ENCODE results near the gene CACNA2D4.

DNA sequence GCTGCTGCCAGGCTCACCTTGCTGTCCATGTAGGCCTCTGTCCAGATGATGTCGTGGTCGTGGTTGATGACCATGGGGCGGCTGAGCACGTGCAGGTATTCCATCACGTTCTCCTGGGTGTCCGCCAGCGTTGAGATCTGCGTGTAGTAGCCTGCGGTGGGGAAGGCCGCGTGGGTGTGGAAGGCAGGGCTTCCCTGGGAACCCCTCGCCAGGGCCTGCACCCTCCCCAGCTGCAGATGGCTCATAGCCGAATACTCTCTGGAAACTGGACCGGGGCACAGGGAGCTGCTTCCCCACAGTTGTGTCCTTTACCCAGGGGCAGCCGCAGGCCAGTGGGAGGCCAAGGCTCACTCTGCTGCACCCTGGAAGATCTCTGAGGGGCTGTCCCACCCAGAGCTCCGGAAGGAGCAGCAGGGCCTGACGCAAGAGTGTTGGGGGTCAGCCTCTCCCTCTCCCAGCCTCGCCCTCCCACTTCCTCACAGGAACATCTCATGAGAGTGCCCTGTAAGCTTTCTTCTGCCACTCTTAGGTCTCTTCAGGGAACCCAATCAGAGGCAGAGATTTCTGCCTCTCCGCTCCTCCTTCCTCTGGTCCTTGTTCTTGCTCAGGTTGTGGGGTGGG lies 35.5 kb downstream of the CACNA2D4 start:
- no peak for TF ChIP-seq EZH2 (IDR thresholded peaks at IDR 0.05; ENCODE audit: insufficient read depth, poor library complexity, severe bottlenecking)
- TF ChIP-seq EZH2phosphoT487 (IDR thresholded peaks at IDR 0.05; ENCODE audit: insufficient read depth, low read depth), result no peak
